ENCODE results near the gene GRK3. TPM values are rescaled to one million over a fixed set of nuclear protein-coding genes. Genes with fewer than 3 reads are reported as not detected.

The GRK3 gene
- total and polyA plus RNA-seq, 12 donors, result 0.97 to 9.0 (median 5.2) TPM

GRCh38 chr22:25654676-25655075 lies 90.2 kb downstream of the GRK3 start:
- H3K36me3 ChIP-seq, result no peaks in the 10 kb centered on the region
- no peak overlapping the region for H3K27ac ChIP-seq
- intact Hi-C loops (cut with DNase I), result loop anchor here in 1 of 10 donors (5.0 kb wide), 1 partner anchor 808 kb away; no protein-coding TSS in a partner anchor
- ATAC-seq (no peak), DNase-seq (no peak)
- no peaks in the 10 kb centered on the region for H3K27me3 ChIP-seq
- H3K9me3 ChIP-seq, result peaks cover 0 to 5% (median 0%) of the 10 kb centered on the region in 11 donors
- peaks cover 0 to 14% (median 0%) of the 10 kb centered on the region in 9 donors for H3K4me1 ChIP-seq
- H3K4me3 ChIP-seq, result no peak overlapping the region
- no peak for TF ChIP-seq CTCF (IDR thresholded peaks at IDR 0.05)

GRCh38 chr22:25655371-25655935 lies 91.0 kb downstream of the GRK3 start:
- intact Hi-C loops (cut with DNase I), result loop anchor here in 1 of 10 donors (5.0 kb wide), 1 partner anchor 807 kb away; no protein-coding TSS in a partner anchor
- no peaks in the 10 kb centered on the region for H3K27me3 ChIP-seq
- DNase-seq (no peak), ATAC-seq (no peak)
- no peak overlapping the region for H3K4me3 ChIP-seq
- peaks cover 0 to 14% (median under 1%) of the 10 kb centered on the region in 9 donors for H3K4me1 ChIP-seq
- H3K9me3 ChIP-seq, result peaks cover 0 to 5% (median 0%) of the 10 kb centered on the region in 11 donors
- 79 to 83% methylated on average over 4 of the region's 4 CpGs for WGBS, 2 donors
- no peak overlapping the region for H3K27ac ChIP-seq
- no peak for TF ChIP-seq CTCF (IDR thresholded peaks at IDR 0.05)
- no peaks in the 10 kb centered on the region for H3K36me3 ChIP-seq

- Histone ChIP-seq H3K4me3 (no peak overlapping the region), H3K36me3 (no peaks in the 10 kb centered on the region), H3K27ac (no peak overlapping the region), H3K4me1 (peaks cover 0 to 20% (median 13%) of the 10 kb centered on the region in 9 donors), H3K9me3 (peaks cover 0 to 5% (median 0%) of the 10 kb centered on the region in 11 donors), H3K27me3 (no peaks in the 10 kb centered on the region)
- TF ChIP-seq CTCF (IDR thresholded peaks at IDR 0.05), result no peak
- no peak for ATAC-seq
- no peak for DNase-seq
- intact Hi-C loops (cut with DNase I), result loop anchor here in 1 of 10 donors (5.0 kb wide), 1 partner anchor 806 kb away; no protein-coding TSS in a partner anchor
Observed at GRCh38 chr22:25656724-25657123, 92.2 kb downstream of the GRK3 start.

GRCh38 chr22:25658633-25659032 lies 94.2 kb downstream of the GRK3 start:
- Histone ChIP-seq H3K27ac (no peak overlapping the region), H3K27me3 (no peaks in the 10 kb centered on the region), H3K4me3 (no peak overlapping the region), H3K36me3 (no peaks in the 10 kb centered on the region), H3K4me1 (peaks cover 0 to 28% (median 16%) of the 10 kb centered on the region in 9 donors), H3K9me3 (no peaks in the 10 kb centered on the region)
- intact Hi-C loops (cut with DNase I), result loop anchor here in 1 of 10 donors (5.0 kb wide), 1 partner anchor 804 kb away; no protein-coding TSS in a partner anchor
- 55 to 70% methylated on average over 4 of the region's 4 CpGs for WGBS, 2 donors
- no peak for TF ChIP-seq CTCF (IDR thresholded peaks at IDR 0.05)
- DNase-seq, result no peak
- no peak for ATAC-seq
